Esophagus squamous epithelium (tissue), 5 donors: Measurements from ENCODE around the gene NRF1. TPM values are rescaled to one million over a fixed set of nuclear protein-coding genes. Genes with fewer than 3 reads are reported as not detected.

ENCODE experiments used
- DNase-seq: peaks from one replicate; lab custom pipeline; 2025; lab: John Stamatoyannopoulos, UW
- H3K27ac ChIP-seq, 4 donors: fragments of 200-600 bp; sonication (generic); one replicate each; pipeline ENCODE4 v1.5.1; 2016 to 2019; ENCODE audit warnings: mild to moderate bottlenecking in 1 of 4
- H3K27me3 ChIP-seq, 4 donors: fragments of 200-600 bp; sonication (generic); 1 replicate in 3 of 4; 2 replicates in 1 of 4; pipeline versions ENCODE4 v1.5.1 to v1.6.0; 2017 to 2021; ENCODE audit warnings: antibody characterized with exemption in 1 of 4
- H3K36me3 ChIP-seq, 3 donors: fragments of 200-600 bp; sonication (generic); one replicate each; pipeline ENCODE4 v1.5.1; 2016 to 2019
- H3K4me1 ChIP-seq, 3 donors: fragments of 200-600 bp; sonication (generic); one replicate each; pipeline ENCODE4 v1.5.1; 2017 to 2019
- H3K4me3 ChIP-seq, 4 donors: fragments of 200-600 bp; sonication (generic); 1 replicate in 3 of 4; 2 replicates in 1 of 4; pipeline ENCODE4 v1.5.1; 2016 to 2019; ENCODE audit warnings: mild to moderate bottlenecking in 2 of 4, moderate library complexity in 1 of 4
- H3K9me3 ChIP-seq, 3 donors: fragments of 200-600 bp; sonication (generic); one replicate each; pipeline ENCODE4 v1.5.1; 2016 to 2019
- POLR2A ChIP-seq, 4 donors: fragments of 450-650 bp; IDR thresholded peaks; one replicate each; pipeline ENCODE4 v1.6.1; 2017; ENCODE audit warnings: antibody characterized with exemption in 4 of 4, mild to moderate bottlenecking in 4 of 4, moderate library complexity in 3 of 4
- WGBS, 2 donors: methylation state at CpG; one replicate each; pipeline ENCODE4 v1.1.5; 2018; 5-methylcytosine and 5-hydroxymethylcytosine counted together
- intact Hi-C: fragments of 100-400 bp; cut with DNase I; formaldehyde crosslinking; loops from one replicate; pipeline ENCODE4 v1.15.0; 2022
- total RNA-seq, 4 donors: library from RNA; depleted of rRNA; stranded (reverse); fragments of >200 nt; gene quantifications; one replicate each; pipeline ENCODE4 v1.1.0, GENCODE V29; 2016
- TF ChIP-seq, protein P1 (sequence below), 6 experiments: fragments of 450-650 bp in 4 of 6; fragments of 200-600 bp in 2 of 6; sonication (generic) in 2 of 6; IDR thresholded peaks; one replicate each; pipeline ENCODE4 v1.5.1; 2016 to 2019; ENCODE audit warnings: antibody characterized with exemption in 6 of 6, mild to moderate bottlenecking in 4 of 6, moderate library complexity in 4 of 6
- donor health status: DM: yes; HTN: yes; CAD: no.

The NRF1 gene
- total RNA-seq, 4 donors from 2014 or later = 10.0 to 18.3 (median 13.3) TPM

DNA sequence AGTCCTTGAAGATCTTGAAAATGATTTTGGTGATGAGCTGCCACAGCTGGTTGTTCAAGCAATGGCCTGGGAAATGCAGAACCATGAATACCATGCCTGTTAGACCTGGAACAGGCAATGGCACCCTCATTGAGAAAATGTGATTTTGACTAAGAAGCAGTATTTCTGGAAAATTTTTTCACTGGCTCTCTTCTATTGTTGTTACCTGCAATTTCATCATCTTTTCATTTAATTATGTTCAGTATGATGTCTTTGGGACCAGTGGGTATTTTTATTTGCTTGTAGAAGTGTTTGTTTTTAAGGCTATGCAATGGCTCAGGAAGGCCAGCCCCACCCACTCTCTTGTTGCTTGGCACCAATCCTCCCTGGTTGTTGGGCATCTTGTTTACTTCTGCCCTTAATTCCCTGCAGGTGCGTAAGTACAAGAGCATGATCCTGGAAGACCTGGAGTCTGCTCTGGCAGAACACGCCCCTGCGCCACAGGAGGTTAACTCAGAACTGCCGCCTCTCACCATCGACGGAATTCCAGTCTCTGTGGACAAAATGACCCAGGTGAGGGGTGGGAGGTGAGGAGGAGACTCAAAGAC is 78.6 kb downstream of the NRF1 start:
- DNase-seq = no peak
- peaks cover 0 to 53% (median 11%) of the 10 kb centered on the region in 3 donors for H3K36me3 ChIP-seq
- no peaks in the 10 kb centered on the region for H3K4me1 ChIP-seq
- WGBS, 2 donors = 90 to 100% methylated on average over 2 to 4 of the region's 6 CpGs
- no peaks in the 10 kb centered on the region for H3K27me3 ChIP-seq
- TF ChIP-seq POLR2A (IDR thresholded peaks at IDR 0.05) = no peak
- TF ChIP-seq, protein P1, sequence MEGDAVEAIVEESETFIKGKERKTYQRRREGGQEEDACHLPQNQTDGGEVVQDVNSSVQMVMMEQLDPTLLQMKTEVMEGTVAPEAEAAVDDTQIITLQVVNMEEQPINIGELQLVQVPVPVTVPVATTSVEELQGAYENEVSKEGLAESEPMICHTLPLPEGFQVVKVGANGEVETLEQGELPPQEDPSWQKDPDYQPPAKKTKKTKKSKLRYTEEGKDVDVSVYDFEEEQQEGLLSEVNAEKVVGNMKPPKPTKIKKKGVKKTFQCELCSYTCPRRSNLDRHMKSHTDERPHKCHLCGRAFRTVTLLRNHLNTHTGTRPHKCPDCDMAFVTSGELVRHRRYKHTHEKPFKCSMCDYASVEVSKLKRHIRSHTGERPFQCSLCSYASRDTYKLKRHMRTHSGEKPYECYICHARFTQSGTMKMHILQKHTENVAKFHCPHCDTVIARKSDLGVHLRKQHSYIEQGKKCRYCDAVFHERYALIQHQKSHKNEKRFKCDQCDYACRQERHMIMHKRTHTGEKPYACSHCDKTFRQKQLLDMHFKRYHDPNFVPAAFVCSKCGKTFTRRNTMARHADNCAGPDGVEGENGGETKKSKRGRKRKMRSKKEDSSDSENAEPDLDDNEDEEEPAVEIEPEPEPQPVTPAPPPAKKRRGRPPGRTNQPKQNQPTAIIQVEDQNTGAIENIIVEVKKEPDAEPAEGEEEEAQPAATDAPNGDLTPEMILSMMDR (IDR thresholded peaks at IDR 0.05) = no peak
- no peak overlapping the region for H3K27ac ChIP-seq
- H3K4me3 ChIP-seq = no peak overlapping the region
- no peaks in the 10 kb centered on the region for H3K9me3 ChIP-seq
- intact Hi-C loops = no loop called here

DNA sequence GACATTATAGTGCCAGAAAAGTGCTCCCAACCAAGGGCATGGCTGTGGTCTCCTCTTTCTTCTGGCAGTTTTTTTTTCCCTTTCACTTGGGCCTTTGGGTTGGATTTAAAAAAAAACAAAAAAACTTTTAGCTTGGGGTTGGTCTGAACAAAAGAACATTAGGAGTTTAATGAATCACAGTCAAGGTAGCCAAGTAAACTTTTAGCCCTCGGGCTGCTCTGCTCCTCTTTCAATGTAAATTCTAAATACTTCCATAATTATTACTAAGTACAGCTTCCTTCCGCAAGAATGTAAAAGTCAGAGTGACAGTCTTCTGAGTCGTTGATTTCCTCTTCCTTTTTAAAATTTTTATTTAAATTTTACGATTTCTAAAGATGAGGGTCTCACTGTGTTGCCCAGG is 79.2 kb downstream of the NRF1 start:
- Histone ChIP-seq H3K4me1 (no peaks in the 10 kb centered on the region), H3K27me3 (no peaks in the 10 kb centered on the region), H3K9me3 (no peaks in the 10 kb centered on the region), H3K36me3 (peaks cover 0 to 53% (median 11%) of the 10 kb centered on the region in 3 donors), H3K4me3 (no peak overlapping the region), H3K27ac (no peak overlapping the region)
- no peak for DNase-seq
- WGBS, 2 donors = 50 to 51% methylated on average over 4 of the region's 4 CpGs
- TF ChIP-seq, protein P1 (IDR thresholded peaks at IDR 0.05) = no peak
- TF ChIP-seq POLR2A (IDR thresholded peaks at IDR 0.05) = no peak
- intact Hi-C loops = no loop called here

GRCh38 chr7:129698516-129699418 is 87.2 kb downstream of the NRF1 start:
- no peaks in the 10 kb centered on the region for H3K27me3 ChIP-seq
- H3K27ac ChIP-seq = no peak overlapping the region
- no peaks in the 10 kb centered on the region for H3K4me1 ChIP-seq
- TF ChIP-seq, protein P1 (IDR thresholded peaks at IDR 0.05) = no peak
- 81 to 83% methylated on average over 3 of the region's 3 CpGs for WGBS, 2 donors
- DNase-seq = no peak
- intact Hi-C loops = no loop called here
- H3K9me3 ChIP-seq = no peaks in the 10 kb centered on the region
- no peak overlapping the region for H3K4me3 ChIP-seq
- peaks cover 0 to 39% (median 0%) of the 10 kb centered on the region in 3 donors for H3K36me3 ChIP-seq

- Histone ChIP-seq H3K4me3 (no peak overlapping the region), H3K27ac (no peak overlapping the region), H3K9me3 (no peaks in the 10 kb centered on the region), H3K36me3 (peaks cover 0 to 50% (median 0%) of the 10 kb centered on the region in 3 donors), H3K27me3 (no peaks in the 10 kb centered on the region), H3K4me1 (no peaks in the 10 kb centered on the region)
- TF ChIP-seq POLR2A (IDR thresholded peaks at IDR 0.05) = no peak
- TF ChIP-seq, protein P1 (IDR thresholded peaks at IDR 0.05) = no peak
- no peak for DNase-seq
- intact Hi-C loops = no loop called here
- 81 to 94% methylated on average over 2 of the region's 2 CpGs for WGBS, 2 donors
Observed at GRCh38 chr7:129702316-129702715, 90.8 kb downstream of the NRF1 start.

GRCh38 chr7:129702761-129703338 is 91.3 kb downstream of the NRF1 start:
- 78 to 88% methylated on average over 3 of the region's 3 CpGs for WGBS, 2 donors
- TF ChIP-seq, protein P1 (IDR thresholded peaks at IDR 0.05) = no peak
- TF ChIP-seq POLR2A (IDR thresholded peaks at IDR 0.05) = no peak
- intact Hi-C loops = no loop called here

More at GRCh38 chr7:129702761-129703338, 91.3 kb downstream of the NRF1 start:
- no peak overlapping the region for H3K4me3 ChIP-seq
- no peaks in the 10 kb centered on the region for H3K27me3 ChIP-seq
- H3K27ac ChIP-seq = no peak overlapping the region
- H3K36me3 ChIP-seq = peaks cover 0 to 48% (median 0%) of the 10 kb centered on the region in 3 donors
- H3K9me3 ChIP-seq = no peaks in the 10 kb centered on the region
- no peaks in the 10 kb centered on the region for H3K4me1 ChIP-seq
- no peak for DNase-seq
